Retinal pigment epithelial cell (primary cell): ENCODE results near the gene DGKQ.
A peak's percentile ranks its signal among the peaks of the same experiment; 100 is the strongest.
"Not testable (repeated sequence)": the region's sequence is repeated elsewhere in the genome, so short reads cannot be mapped to it uniquely, and the experiment has no call there.

Source experiments
- DNase-seq: peaks from one replicate; pipeline ENCODE4 v3.0.0-alpha.2; 2010; ENCODE audit warnings: low read depth
- H3K4me3 ChIP-seq: 2 replicates; pipeline ENCODE4 v1.5.1; 2011; ENCODE audit warnings: mild to moderate bottlenecking, low read length, control low read depth, moderate library complexity
- CTCF ChIP-seq: conservative IDR thresholded peaks from 2 replicates; pipeline ENCODE4 v1.5.1; 2011; ENCODE audit warnings: low read depth, low read length, control low read depth, inconsistent platforms

The DGKQ gene

GRCh38 chr4:931194-931959 is 42.0 kb downstream of the DGKQ start:
- peak; percentile 3 for DNase-seq
- no peak for TF ChIP-seq CTCF
- peak overlapping the region; percentile 96 for H3K4me3 ChIP-seq

GRCh38 chr4:930827-931193 is 42.6 kb downstream of the DGKQ start:
- no peak for TF ChIP-seq CTCF
- H3K4me3 ChIP-seq: peak overlapping the region; percentile 96
- DNase-seq: no peak

GRCh38 chr4:930028-930551 is 43.3 kb downstream of the DGKQ start:
- H3K4me3 ChIP-seq: no peak overlapping the region
- no peak for TF ChIP-seq CTCF
- no peak for DNase-seq

- no peak for TF ChIP-seq CTCF
Observed at GRCh38 chr4:929096-929765, 44.1 kb downstream of the DGKQ start.

GRCh38 chr4:927566-927965 is 45.8 kb downstream of the DGKQ start:
- H3K4me3 ChIP-seq, DNase-seq: not testable (repeated sequence)

More at GRCh38 chr4:929096-929765, 44.1 kb downstream of the DGKQ start:
- no peak overlapping the region for H3K4me3 ChIP-seq
- no peak for DNase-seq

- TF ChIP-seq CTCF: peak; percentile 64
- no peak overlapping the region for H3K4me3 ChIP-seq
- no peak for DNase-seq
Observed at GRCh38 chr4:926538-926937, 46.8 kb downstream of the DGKQ start.

- DNase-seq: no peak
- TF ChIP-seq CTCF: no peak
- no peak overlapping the region for H3K4me3 ChIP-seq
Observed at GRCh38 chr4:925771-926500, 47.4 kb downstream of the DGKQ start.
